Smooth muscle cell (in vitro differentiated cells): Measurements from ENCODE around the gene ABCG8. TPM values are rescaled to one million over a fixed set of nuclear protein-coding genes. Genes with fewer than 3 reads are reported as not detected.

ENCODE experiments used
- DNase-seq: peaks from one replicate; lab custom pipeline; 2025; ENCODE audit not compliant: unreplicated experiment; lab: John Stamatoyannopoulos, UW
- H2AFZ ChIP-seq: fragments of 200-600 bp; sonication (generic); 2 replicates; pipeline ENCODE4 v1.6.0; 2016; ENCODE audit warnings: antibody characterized with exemption, low read depth, mild to moderate bottlenecking
- H3F3A ChIP-seq: fragments of 200-600 bp; sonication (generic); 2 replicates; pipeline ENCODE4 v1.6.0; 2017; ENCODE audit warnings: antibody characterized with exemption, low read depth
- H3K27ac ChIP-seq: fragments of 200-600 bp; sonication (generic); 2 replicates; pipeline ENCODE4 v1.5.1; 2016; ENCODE audit warnings: low read depth, mild to moderate bottlenecking
- H3K27me3 ChIP-seq: fragments of 200-600 bp; sonication (generic); 2 replicates; pipeline ENCODE4 v1.6.1; 2016; ENCODE audit warnings: low read depth, mild to moderate bottlenecking
- H3K36me3 ChIP-seq: fragments of 200-600 bp; sonication (generic); 2 replicates; pipeline ENCODE4 v1.5.1; 2016; ENCODE audit warnings: low read depth
- H3K4me1 ChIP-seq: fragments of 200-600 bp; sonication (generic); 2 replicates; pipeline ENCODE4 v1.5.1; 2016; ENCODE audit warnings: low read depth
- H3K4me2 ChIP-seq: fragments of 200-600 bp; sonication (generic); 2 replicates; pipeline ENCODE4 v1.6.0; 2016; ENCODE audit warnings: mild to moderate bottlenecking
- H3K4me3 ChIP-seq: fragments of 200-600 bp; sonication (generic); 2 replicates; pipeline ENCODE4 v1.5.1; 2016; ENCODE audit warnings: mild to moderate bottlenecking
- H3K79me2 ChIP-seq: fragments of 200-600 bp; sonication (generic); 2 replicates; pipeline ENCODE4 v1.6.0; 2016; ENCODE audit warnings: low read depth, mild to moderate bottlenecking
- H3K9ac ChIP-seq: fragments of 200-600 bp; sonication (generic); 2 replicates; pipeline ENCODE4 v1.6.0; 2016; ENCODE audit warnings: low read depth
- H3K9me3 ChIP-seq: fragments of 200-600 bp; sonication (generic); replicated peaks from 2 replicates; pipeline ENCODE4 v1.5.1; 2016; ENCODE audit warnings: low read depth
- H4K20me1 ChIP-seq: fragments of 200-600 bp; sonication (generic); 2 replicates; pipeline ENCODE4 v1.6.0; 2016; ENCODE audit warnings: low read depth
- CTCF ChIP-seq: fragments of 200-600 bp; sonication (generic); IDR thresholded peaks from 2 replicates; pipeline ENCODE4 v1.5.1; 2017; ENCODE audit warnings: borderline replicate concordance, mild to moderate bottlenecking, antibody characterized with exemption; ENCODE audit not compliant: insufficient read depth, poor library complexity, severe bottlenecking
- WGBS: methylation state at CpG from one replicate; pipeline ENCODE4 v1.1.7; 2016; ENCODE audit warnings: low lambda C conversion rate; 5-methylcytosine and 5-hydroxymethylcytosine counted together
- polyA plus RNA-seq: library from polyadenylated mRNA; unstranded; fragments of >200 nt; fragmentation: Nextera tagmentation; extraction: Ambion mirVana; gene quantifications from 2 replicates; pipeline ENCODE4 v1.2.1, GENCODE V29; 2016
- total RNA-seq: library from RNA; depleted of rRNA; stranded (reverse); fragments of >200 nt; gene quantifications from 2 replicates; pipeline ENCODE4 v1.2.3, GENCODE V29; 2014

Gene ABCG8
- total and polyA plus RNA-seq, 2 experiments from 2014 or later = not detected

DNA sequence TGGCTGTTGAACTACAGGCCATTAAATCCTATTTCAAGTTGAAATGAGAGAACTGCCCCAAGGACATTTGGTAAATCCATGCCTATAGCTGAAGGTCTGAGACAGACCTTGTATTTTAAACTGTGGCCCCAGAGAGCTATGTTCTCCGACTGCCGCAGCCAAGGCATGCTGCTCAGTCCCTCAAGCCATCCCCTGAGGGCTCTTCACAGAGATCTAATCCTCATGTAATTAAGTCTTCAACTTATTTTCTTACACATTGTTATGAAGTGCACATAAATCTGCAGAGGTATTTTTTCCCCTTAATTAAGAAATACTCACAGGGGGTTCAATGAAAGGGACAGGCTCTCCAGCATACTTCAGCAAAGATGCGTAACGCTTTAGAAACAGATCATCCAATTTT lies 50.6 kb downstream of the ABCG8 start:
- Histone ChIP-seq H4K20me1 (no peaks in the 10 kb centered on the region), H3K9ac (no peak overlapping the region), H3K36me3 (peaks cover 15% of the 10 kb centered on the region), H3K4me1 (no peaks in the 10 kb centered on the region), H3K4me3 (no peak overlapping the region), H3K79me2 (no peaks in the 10 kb centered on the region), H3K27ac (no peak overlapping the region), H3F3A (no peaks in the 10 kb centered on the region), H3K27me3 (no peaks in the 10 kb centered on the region), H3K9me3 (no peaks in the 10 kb centered on the region), H3K4me2 (no peak overlapping the region), H2AFZ (no peak overlapping the region)
- DNase-seq = no peak
- TF ChIP-seq CTCF = no peak
- WGBS = 98% methylated on average over 4 of the region's 4 CpGs

DNA sequence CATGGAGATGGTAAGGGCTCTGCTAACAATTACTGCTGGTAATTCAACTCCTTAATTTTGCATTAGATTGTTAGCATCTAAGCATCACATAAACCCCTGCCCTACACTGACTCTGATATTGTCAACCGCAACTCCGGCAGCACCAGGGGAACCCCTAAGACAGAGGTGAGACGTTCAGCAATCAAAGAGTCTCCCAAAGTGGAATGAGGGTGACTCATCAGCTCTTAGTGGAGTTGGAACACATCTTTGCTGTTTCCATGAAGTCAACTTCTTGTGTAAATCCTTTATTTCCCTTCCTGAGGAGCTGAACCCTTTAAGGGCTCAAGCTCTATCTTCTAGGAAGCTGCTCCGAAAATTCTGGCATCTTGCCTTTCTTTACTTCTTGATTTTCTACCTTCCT lies 52.1 kb downstream of the ABCG8 start:
- H3K27ac ChIP-seq = no peak overlapping the region
- no peaks in the 10 kb centered on the region for H3F3A ChIP-seq
- no peak for TF ChIP-seq CTCF
- no peaks in the 10 kb centered on the region for H3K27me3 ChIP-seq
- H3K4me1 ChIP-seq = no peaks in the 10 kb centered on the region
- DNase-seq = no peak
- H4K20me1 ChIP-seq = no peaks in the 10 kb centered on the region
- peaks cover 28% of the 10 kb centered on the region for H3K36me3 ChIP-seq
- no peaks in the 10 kb centered on the region for H3K9me3 ChIP-seq
- WGBS = 74% methylated on average over 4 of the region's 4 CpGs
- no peak overlapping the region for H2AFZ ChIP-seq
- no peak overlapping the region for H3K9ac ChIP-seq
- H3K79me2 ChIP-seq = peaks cover 3% of the 10 kb centered on the region
- H3K4me3 ChIP-seq = no peak overlapping the region
- no peak overlapping the region for H3K4me2 ChIP-seq

- H3K4me3 ChIP-seq = no peak overlapping the region
- H2AFZ ChIP-seq = no peak overlapping the region
- H3K36me3 ChIP-seq = peaks cover 30% of the 10 kb centered on the region
- H3K27ac ChIP-seq = no peak overlapping the region
- H3K4me1 ChIP-seq = no peaks in the 10 kb centered on the region
- no peak overlapping the region for H3K4me2 ChIP-seq
- H3K9ac ChIP-seq = no peak overlapping the region
- TF ChIP-seq CTCF = no peak
- no peaks in the 10 kb centered on the region for H3K27me3 ChIP-seq
- H3F3A ChIP-seq = no peaks in the 10 kb centered on the region
- peaks cover 3% of the 10 kb centered on the region for H3K79me2 ChIP-seq
- DNase-seq = no peak
- no peaks in the 10 kb centered on the region for H4K20me1 ChIP-seq
- H3K9me3 ChIP-seq = no peaks in the 10 kb centered on the region
- 100% methylated on average over 2 of the region's 2 CpGs for WGBS
Measured at GRCh38 chr2:43894743-43895142, 56.0 kb downstream of the ABCG8 start.

DNA sequence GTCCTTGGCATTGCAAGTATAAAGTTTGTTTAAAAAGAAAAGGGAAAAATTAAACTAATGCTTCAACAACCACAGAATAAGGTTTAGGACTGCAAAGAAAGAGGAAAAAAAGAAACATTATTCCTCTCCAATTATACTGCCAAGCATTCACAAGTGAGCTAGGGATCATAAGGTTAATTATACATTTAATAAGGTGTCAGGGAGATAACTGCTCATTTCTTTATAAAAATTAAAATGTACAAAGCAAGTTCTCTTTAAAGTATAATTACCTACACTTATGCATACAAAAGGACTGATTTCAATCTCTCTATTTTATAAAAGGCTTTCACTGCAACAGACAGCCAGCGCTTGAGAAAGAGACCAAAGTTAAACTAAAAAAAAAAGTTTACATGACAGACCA lies 58.1 kb downstream of the ABCG8 start:
- Histone ChIP-seq H3K9me3 (no peaks in the 10 kb centered on the region), H3K4me2 (no peak overlapping the region), H3F3A (no peaks in the 10 kb centered on the region), H3K79me2 (peaks cover 3% of the 10 kb centered on the region), H3K4me3 (no peak overlapping the region), H3K27ac (no peak overlapping the region), H2AFZ (no peak overlapping the region), H3K9ac (no peak overlapping the region), H4K20me1 (no peaks in the 10 kb centered on the region), H3K27me3 (no peaks in the 10 kb centered on the region), H3K4me1 (no peaks in the 10 kb centered on the region), H3K36me3 (peaks cover 41% of the 10 kb centered on the region)
- no peak for TF ChIP-seq CTCF
- no peak for DNase-seq
- WGBS = 93% methylated on average over 1 of the region's 1 CpG
